Lung microvascular endothelial cell (primary cell): Measurements from ENCODE around the gene JUP. TPM values are rescaled to one million over a fixed set of nuclear protein-coding genes. Genes with fewer than 3 reads are reported as not detected.

Experiments used
- DNase-seq, 2 donors: peaks; one replicate each; pipeline versions ENCODE4 v3.0.0 to v3.0.0-alpha.2; 2010; ENCODE audit warnings: low read depth in 2 of 2
- total RNA-seq: library from RNA; depleted of rRNA; stranded (reverse); fragments of >200 nt; gene quantifications from 2 replicates; pipeline ENCODE4 v1.2.1, GENCODE V29; 2014

The JUP gene
- total RNA-seq, 1 donor from 2014 or later = 333 TPM

DNA sequence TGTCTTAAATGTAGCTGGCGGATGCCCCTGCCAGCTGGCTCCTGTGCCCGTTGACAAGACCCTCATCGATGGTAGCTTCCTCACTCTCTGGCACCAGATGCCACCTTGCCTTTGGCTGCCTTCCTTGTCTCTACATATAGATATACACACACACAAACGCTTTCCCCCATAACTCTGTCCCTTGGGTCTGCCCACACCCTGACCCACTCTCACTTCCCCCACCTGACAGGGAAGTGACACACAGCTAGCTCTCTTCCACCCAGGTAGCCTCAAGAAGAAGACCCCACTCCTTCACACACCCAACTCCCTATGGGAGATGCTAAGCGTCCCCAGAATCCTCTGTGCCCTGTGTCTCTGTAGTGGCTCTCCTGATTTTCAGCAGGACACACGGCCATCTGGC, 25.6 kb downstream of the JUP start:
- DNase-seq = no peak

- no peak for DNase-seq
These were observed 27.9 kb downstream of the JUP start for GRCh38 chr17:41758601-41759000.

DNA sequence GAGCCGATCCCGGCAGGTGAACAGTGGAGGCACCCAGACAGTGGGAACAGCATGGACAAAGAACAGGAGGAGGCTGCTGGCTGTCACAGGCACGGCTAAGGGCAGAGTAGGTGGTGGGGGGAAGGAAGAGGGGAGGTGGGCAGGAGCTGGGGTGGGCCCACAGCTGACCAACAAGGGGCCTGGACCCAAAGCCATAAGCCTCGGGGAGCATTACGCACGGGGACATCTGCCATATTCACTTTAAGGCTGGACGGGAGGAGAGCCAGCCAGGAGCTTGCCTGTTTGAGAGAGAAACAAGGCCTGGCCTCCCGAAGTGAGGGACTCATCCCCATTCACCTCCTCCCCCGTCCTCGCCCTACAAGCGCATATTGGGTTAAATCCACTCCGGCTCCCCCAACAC, 32.4 kb downstream of the JUP start:
- DNase-seq = no peak

DNA sequence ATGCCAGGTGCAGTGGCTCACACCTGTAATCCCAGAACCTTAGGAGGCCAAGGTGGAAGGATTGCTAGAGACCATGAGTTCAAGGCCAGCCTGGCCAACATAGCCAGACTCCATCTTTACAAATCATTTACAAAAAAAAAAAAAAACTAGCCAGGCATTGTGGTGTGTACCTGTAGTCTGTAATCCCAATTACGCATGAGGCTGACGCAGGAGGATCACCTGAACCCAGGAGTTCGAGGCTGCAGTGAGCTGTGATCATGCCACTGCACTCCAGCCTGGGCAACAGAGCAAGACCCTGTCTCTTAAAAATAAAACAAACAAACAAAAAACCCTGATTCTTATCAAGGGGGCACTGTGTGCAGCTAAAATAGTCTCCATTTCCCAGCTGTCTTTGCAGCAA, 35.2 kb downstream of the JUP start:
- no peak for DNase-seq

GRCh38 chr17:41750862-41751261, 35.6 kb downstream of the JUP start:
- DNase-seq = no peak

DNA sequence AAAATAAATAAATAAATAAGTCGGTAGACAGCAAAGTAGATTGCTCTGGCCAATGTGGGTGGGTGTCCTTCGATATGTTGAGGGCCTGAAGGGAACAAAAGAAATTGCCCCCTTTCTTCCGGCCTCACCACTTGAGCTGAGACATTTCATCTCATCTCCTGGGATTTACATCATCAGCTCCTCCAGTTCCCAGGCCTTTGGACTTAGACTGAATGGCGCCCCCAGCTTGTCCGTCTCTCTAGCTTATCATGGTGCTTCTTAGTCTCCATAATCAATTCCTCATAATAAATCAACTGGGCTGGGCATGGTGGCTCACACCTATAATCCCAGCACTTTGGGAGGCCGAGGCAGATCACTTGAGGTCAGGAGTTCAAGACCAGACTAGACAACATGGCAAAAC, 38.2 kb downstream of the JUP start:
- DNase-seq = no peak

GRCh38 chr17:41741709-41742108, 44.8 kb downstream of the JUP start:
- no peak for DNase-seq

DNA sequence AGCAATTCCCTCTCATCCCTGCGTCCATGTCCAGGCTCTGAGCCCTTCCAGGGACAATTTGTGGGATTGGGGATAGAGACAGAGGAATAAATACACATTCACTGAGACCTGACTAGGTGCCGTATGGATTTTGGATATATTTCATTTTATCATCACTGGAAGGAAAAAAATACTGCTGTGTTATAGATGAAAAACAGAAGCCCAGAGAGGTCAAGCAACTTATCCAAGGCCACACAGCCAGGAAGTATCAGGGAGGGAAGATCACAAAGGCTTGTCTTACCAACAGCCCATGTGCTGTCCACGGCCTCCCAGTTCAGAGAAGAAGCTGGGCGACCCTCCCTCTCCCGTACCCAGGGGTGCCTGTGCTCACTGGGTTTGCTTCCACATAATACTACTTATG, 46.0 kb downstream of the JUP start:
- DNase-seq = no peak

DNA sequence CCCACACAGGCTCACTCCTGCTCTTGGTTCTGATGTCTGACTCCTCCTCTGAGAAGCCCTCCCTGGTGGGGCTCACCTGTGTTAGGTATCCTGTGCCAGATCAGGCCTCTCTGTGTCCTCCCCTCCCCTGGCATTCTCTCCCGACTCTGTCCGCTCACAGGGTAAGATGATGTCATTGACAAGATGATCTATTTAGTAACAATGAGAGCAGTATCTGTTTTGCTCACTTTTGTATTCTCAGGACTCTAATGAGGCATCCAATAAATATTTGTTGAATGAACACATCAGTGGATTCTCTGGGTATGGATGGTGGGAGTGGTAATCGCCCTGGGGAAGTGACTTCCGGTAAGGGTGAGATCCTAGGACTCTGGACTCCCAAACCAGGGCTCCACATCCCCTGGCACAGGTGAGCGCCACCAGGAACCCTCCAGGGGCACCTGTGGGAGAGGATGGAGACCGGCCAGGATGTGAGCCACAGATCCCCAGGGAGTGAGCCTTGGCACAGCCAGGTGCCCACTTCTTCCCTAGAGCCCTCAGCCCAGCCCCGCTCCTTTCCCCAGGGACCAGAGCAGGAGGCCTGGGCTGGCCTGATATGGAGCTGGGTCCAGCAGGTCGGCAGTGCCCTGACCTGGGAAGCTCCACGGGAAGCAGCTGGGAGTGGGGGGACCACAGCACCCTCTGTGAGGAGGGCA, 46.7 kb downstream of the JUP start:
- no peak for DNase-seq

GRCh38 chr17:41738801-41739112, 47.8 kb downstream of the JUP start:
- DNase-seq = no peak

DNA sequence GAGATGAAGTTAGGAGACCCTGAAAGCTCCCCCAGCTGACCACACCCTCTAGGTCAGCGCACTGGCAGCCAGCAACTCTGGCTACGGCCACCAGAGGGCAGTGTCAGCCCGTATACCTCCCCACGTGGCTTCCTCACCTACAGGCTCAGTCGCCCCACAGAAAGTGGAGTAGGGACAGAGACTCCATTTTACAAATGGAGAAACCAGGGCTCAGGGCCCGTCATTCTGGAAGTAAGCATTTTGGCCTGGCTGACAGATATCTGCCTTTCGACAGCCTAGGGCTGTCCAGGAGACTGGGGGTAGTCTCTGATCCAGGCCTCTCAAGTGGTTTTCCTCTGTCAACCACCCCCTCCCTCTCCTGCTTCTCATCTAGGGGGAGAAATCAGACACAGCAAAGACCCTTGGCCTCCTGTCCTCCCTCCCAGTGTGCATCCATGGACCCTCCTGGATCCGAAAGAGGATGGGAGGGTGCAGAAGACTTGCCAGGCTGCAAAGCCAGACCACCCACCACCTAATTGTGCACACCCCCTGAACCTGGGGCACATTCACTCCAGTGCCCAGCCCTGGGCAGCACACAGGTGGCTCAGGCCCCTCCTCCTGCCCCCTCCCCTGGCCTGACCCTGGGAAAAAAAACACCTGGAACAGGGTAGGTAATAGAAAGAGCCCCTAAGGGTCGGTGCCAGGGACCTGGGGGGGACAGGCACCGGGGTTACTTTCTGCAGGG, 48.3 kb downstream of the JUP start:
- peak; percentile 71 to 87 for DNase-seq

GRCh38 chr17:41737680-41738023, 48.9 kb downstream of the JUP start:
- DNase-seq = no peak

DNA sequence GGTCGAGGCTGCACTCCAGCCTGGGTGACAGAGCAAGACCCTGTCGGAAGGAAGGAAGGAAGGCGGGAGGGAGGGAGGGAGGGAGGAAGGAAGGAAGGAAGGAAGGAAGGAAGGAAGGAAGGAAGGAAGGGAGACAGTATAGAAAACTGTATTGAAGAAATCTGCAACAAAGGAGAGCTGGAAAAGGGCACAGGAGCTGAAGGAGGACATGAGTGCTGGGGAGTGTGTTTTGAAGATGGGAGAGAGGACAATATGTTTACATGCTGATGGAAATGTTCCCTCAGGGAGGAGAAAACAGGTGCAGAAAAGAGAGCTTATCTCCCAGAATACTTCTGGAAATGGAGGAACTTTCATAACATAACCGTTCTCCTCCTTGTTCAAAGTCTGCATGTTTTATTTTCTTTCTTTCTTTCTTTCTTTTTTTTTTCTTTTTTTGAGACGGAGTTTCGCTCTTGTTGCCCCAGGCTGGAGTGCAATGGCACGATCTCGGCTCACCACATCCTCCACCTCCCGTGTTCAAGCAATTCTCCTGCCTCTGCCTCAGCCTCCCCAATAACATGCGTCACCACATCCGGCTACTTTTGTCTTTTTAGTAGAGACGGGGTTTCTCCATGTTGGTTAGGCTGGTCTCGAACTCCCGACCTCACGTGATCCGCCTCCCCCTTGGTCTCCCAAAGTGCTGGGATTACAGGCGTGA, 49.4 kb downstream of the JUP start:
- no peak for DNase-seq

DNA sequence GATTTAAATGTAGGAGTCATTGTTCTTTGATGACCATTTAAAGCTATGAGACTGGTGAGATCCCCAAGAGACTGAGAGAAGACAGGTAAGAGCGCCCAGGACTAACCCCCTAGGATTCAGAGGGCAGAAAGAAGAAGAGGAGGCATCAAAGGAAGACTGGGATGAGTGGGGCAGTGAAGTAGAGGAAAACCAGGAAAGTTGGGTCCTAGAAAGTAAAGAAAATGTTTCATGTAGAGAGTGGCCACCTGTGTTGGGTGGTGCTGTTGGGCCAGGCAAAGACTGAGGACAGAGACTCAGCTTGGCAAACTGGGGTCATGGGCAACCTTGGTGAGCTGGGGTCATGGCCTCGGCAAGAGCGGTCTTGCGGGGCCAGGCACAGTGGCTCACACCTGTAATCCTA, 50.8 kb downstream of the JUP start:
- no peak for DNase-seq

DNA sequence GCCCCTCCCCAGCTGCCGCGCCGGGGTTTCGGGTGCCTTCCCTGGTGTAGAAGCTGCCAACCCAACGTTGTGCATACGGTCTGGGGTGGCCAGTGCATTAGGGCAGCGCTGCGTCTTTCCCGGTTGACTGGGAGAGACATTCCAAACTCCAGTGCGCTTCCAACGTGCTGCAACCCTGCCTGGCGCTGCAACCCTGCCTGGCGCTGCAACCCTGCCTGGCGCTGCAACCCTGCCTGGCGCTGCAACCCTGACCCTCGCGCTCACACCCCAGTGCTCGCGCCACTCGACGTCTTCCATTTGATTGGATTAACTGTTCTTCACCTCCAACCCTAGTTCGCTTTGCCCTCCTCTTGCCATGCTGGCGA, 51.6 kb downstream of the JUP start:
- DNase-seq = no peak

DNA sequence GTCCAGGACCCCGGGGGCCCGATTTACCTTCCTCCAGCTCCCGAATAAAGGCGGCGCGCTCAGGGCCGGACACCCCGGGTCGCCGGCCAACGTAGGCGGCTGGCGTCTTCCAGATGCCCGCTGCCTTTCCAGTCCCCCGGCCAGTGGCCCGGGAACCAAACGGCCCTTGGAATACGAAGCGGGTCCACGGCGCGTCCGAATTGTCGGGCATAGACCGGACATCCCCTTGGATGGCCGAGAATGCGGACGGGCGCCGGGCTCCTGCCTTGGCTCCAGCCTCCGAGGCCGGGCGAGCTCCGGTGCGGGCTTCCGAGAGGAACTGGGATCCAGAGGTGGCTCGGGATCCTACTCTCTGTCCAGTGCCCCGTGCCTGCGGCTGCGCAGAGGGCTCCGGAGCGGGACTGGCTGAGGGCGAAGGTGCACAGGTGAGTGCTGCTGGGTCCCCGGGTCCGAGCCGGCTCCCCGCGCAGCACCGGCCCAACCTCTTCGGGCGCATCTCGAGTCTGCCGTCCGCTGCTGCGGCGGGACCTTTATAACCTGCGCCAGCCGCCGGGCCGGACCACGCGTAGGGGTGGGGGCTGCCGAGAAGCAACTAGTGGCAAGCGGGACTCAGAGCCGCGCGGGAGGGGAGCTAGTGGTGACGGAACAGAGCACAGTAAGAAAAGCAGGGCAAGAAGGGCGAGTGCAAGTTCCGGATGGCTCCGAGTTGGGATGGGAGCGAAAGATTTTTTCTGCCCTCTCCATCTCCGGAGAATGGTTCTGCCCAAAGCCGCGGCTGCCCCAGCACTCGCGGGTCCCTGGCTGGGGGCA, 52.2 kb downstream of the JUP start, which contains the start of gene HAP1:
Gene HAP1 (minus strand): TSS at position 505 of the 810 bp plus-strand sequence. CDS start 9 bp downstream, at position 496.
- peak in 1 of 2 donors; percentile 14 for DNase-seq

- no peak for DNase-seq
These were observed 53.0 kb downstream of the JUP start for GRCh38 chr17:41733348-41734138.

- DNase-seq = no peak
These were observed 54.7 kb downstream of the JUP start for GRCh38 chr17:41731836-41732235.

- no peak for DNase-seq
These were observed 56.0 kb downstream of the JUP start for GRCh38 chr17:41730479-41730878.

DNA sequence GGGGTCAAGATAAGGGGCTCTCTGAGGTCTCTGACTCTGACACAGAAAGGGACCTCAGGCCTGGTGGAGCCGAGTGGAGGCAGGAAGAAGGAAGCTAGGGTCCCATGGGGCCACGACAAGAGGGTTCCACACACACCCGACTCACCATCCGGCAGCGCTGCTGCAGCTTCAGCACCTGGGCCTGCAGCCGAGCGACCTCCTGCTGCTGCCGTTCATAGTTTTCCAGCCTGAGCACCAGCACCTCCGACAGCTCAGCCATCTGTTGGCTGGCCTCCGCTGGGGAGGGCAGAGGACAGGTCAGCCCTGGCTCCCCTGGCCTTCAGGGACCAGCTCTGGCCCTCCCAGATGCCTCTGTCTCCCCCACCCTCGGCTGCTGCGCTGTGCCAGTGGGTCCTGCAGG, 58.5 kb downstream of the JUP start:
- no peak for DNase-seq

GRCh38 chr17:41725134-41725533, 61.4 kb downstream of the JUP start:
- DNase-seq = no peak
